ENCODE results near the gene FBXO2.

Gene FBXO2

GRCh38 chr1:11676386-11677103 lies 22.3 kb upstream of the FBXO2 start:
- H3K9me3 ChIP-seq (ENCODE audit: low read depth, low read length): no peaks in the 10 kb centered on the region
- peaks cover 29% of the 10 kb centered on the region; the same call in 1 of the 2 replicates for H3K36me3 ChIP-seq (ENCODE audit: insufficient read depth, low read length)
- no peak for DNase-seq (ENCODE audit: low read depth, low spot score)
- no peak overlapping the region for H3K9ac ChIP-seq (ENCODE audit: insufficient read length)
- no peak overlapping the region for H3K4me3 ChIP-seq
- no peak overlapping the region for H3K27ac ChIP-seq
- TF ChIP-seq POLR2AphosphoS5 (IDR thresholded peaks at IDR 0.05; ENCODE audit: borderline replicate concordance, low read depth, low read length) (no peak), FOXP2 (optimal IDR thresholded peaks at IDR 0.05; ENCODE audit: control extremely low read depth, extremely low read length, insufficient read depth) (no peak), EZH2 (IDR thresholded peaks at IDR 0.05) (no peak)

DNA sequence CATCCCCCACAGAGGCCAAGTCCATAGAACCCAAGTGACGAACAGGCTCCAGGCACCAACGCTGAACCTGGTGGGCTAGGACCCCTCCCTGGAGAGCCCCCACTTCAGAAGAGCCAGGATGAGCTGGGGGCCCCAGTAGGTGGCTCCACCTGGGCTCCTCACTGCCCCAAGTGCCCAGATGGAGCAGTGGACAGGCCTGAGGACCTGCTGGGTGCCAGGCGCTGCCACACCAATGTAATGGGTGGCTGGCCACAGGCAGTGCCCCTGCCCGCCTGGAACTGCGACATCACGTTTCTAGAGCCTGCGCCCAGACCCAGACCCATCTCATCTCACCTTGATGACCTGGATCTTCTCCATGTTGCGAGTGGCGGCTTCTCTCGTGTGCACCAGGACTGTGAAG lies 21.1 kb upstream of the FBXO2 start:
- H3K27ac ChIP-seq: no peak overlapping the region
- no peak for TF ChIP-seq FOXP2 (optimal IDR thresholded peaks at IDR 0.05; ENCODE audit: control extremely low read depth, extremely low read length, insufficient read depth)
- no peak for TF ChIP-seq POLR2AphosphoS5 (IDR thresholded peaks at IDR 0.05; ENCODE audit: borderline replicate concordance, low read depth, low read length)
- TF ChIP-seq EZH2 (IDR thresholded peaks at IDR 0.05): no peak
- no peaks in the 10 kb centered on the region for H3K9me3 ChIP-seq (ENCODE audit: low read depth, low read length)
- no peak overlapping the region for H3K9ac ChIP-seq (ENCODE audit: insufficient read length)
- no peak overlapping the region for H3K4me3 ChIP-seq
- no peak for DNase-seq (ENCODE audit: low read depth, low spot score)
- H3K36me3 ChIP-seq (ENCODE audit: insufficient read depth, low read length): peaks cover 29% of the 10 kb centered on the region; the same call in 1 of the 2 replicates

- Histone ChIP-seq H3K36me3 (ENCODE audit: insufficient read depth, low read length) (peaks cover 29% of the 10 kb centered on the region; the same call in 1 of the 2 replicates), H3K9me3 (ENCODE audit: low read depth, low read length) (no peaks in the 10 kb centered on the region), H3K9ac (ENCODE audit: insufficient read length) (no peak overlapping the region), H3K27ac (no peak overlapping the region), H3K4me3 (no peak overlapping the region)
- no peak for TF ChIP-seq FOXP2 (optimal IDR thresholded peaks at IDR 0.05; ENCODE audit: control extremely low read depth, extremely low read length, insufficient read depth)
- TF ChIP-seq POLR2AphosphoS5 (IDR thresholded peaks at IDR 0.05; ENCODE audit: borderline replicate concordance, low read depth, low read length): no peak
- TF ChIP-seq EZH2 (IDR thresholded peaks at IDR 0.05): no peak
- DNase-seq (ENCODE audit: low read depth, low spot score): no peak
These were observed 20.3 kb upstream of the FBXO2 start for GRCh38 chr1:11674488-11674887.

- TF ChIP-seq EZH2 (IDR thresholded peaks at IDR 0.05): no peak
- TF ChIP-seq FOXP2 (optimal IDR thresholded peaks at IDR 0.05; ENCODE audit: control extremely low read depth, extremely low read length, insufficient read depth): no peak
- no peak for TF ChIP-seq POLR2AphosphoS5 (IDR thresholded peaks at IDR 0.05; ENCODE audit: borderline replicate concordance, low read depth, low read length)
- Histone ChIP-seq H3K9me3 (ENCODE audit: low read depth, low read length) (no peaks in the 10 kb centered on the region), H3K36me3 (ENCODE audit: insufficient read depth, low read length) (peaks cover 29% of the 10 kb centered on the region; the same call in 1 of the 2 replicates), H3K9ac (ENCODE audit: insufficient read length) (no peak overlapping the region), H3K4me3 (no peak overlapping the region), H3K27ac (no peak overlapping the region)
- DNase-seq (ENCODE audit: low read depth, low spot score): no peak
These were observed 19.0 kb upstream of the FBXO2 start for GRCh38 chr1:11673089-11673769.

- Histone ChIP-seq H3K9ac (ENCODE audit: insufficient read length) (no peak overlapping the region), H3K9me3 (ENCODE audit: low read depth, low read length) (no peaks in the 10 kb centered on the region), H3K36me3 (ENCODE audit: insufficient read depth, low read length) (peaks cover 29% of the 10 kb centered on the region; the same call in 1 of the 2 replicates), H3K4me3 (no peak overlapping the region), H3K27ac (no peak overlapping the region)
- TF ChIP-seq POLR2AphosphoS5 (IDR thresholded peaks at IDR 0.05; ENCODE audit: borderline replicate concordance, low read depth, low read length) (peak; percentile 10; the same call in 1 of the 2 replicates), FOXP2 (optimal IDR thresholded peaks at IDR 0.05; ENCODE audit: control extremely low read depth, extremely low read length, insufficient read depth) (no peak)
- DNase-seq (ENCODE audit: low read depth, low spot score): no peak
These were observed 17.5 kb upstream of the FBXO2 start for GRCh38 chr1:11671544-11672286.

DNA sequence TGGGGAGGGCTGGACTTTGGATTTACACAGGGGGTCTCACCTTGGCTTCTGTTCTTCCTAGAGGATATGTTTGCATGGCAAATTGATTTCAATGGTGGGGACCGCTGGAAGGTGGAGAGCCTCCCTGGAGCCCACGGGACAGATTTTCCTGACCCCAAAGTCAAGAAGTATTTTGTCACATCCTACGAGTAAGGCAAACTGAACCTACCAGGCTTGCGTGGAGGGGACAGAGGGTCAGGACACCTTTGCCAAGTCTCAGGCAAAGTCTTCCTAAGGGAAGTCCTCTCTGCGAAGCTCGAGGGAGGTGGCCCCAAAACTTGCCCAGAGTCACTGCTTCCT lies 16.9 kb upstream of the FBXO2 start:
- peaks cover 24% of the 10 kb centered on the region; the same call in 1 of the 2 replicates for H3K36me3 ChIP-seq (ENCODE audit: insufficient read depth, low read length)
- no peak overlapping the region for H3K4me3 ChIP-seq
- no peak overlapping the region for H3K9ac ChIP-seq (ENCODE audit: insufficient read length)
- DNase-seq (ENCODE audit: low read depth, low spot score): no peak
- H3K9me3 ChIP-seq (ENCODE audit: low read depth, low read length): no peaks in the 10 kb centered on the region
- TF ChIP-seq POLR2AphosphoS5 (IDR thresholded peaks at IDR 0.05; ENCODE audit: borderline replicate concordance, low read depth, low read length) (no peak), FOXP2 (optimal IDR thresholded peaks at IDR 0.05; ENCODE audit: control extremely low read depth, extremely low read length, insufficient read depth) (no peak), EZH2 (IDR thresholded peaks at IDR 0.05) (no peak)
- no peak overlapping the region for H3K27ac ChIP-seq

- no peaks in the 10 kb centered on the region for H3K9me3 ChIP-seq (ENCODE audit: low read depth, low read length)
- peaks cover 20% of the 10 kb centered on the region; the same call in 1 of the 2 replicates for H3K36me3 ChIP-seq (ENCODE audit: insufficient read depth, low read length)
- H3K4me3 ChIP-seq: no peak overlapping the region
- no peak for DNase-seq (ENCODE audit: low read depth, low spot score)
- H3K27ac ChIP-seq: no peak overlapping the region
- no peak for TF ChIP-seq POLR2AphosphoS5 (IDR thresholded peaks at IDR 0.05; ENCODE audit: borderline replicate concordance, low read depth, low read length)
- TF ChIP-seq FOXP2 (optimal IDR thresholded peaks at IDR 0.05; ENCODE audit: control extremely low read depth, extremely low read length, insufficient read depth): no peak
- TF ChIP-seq EZH2 (IDR thresholded peaks at IDR 0.05): no peak
- no peak overlapping the region for H3K9ac ChIP-seq (ENCODE audit: insufficient read length)
These were observed 16.5 kb upstream of the FBXO2 start for GRCh38 chr1:11670747-11671146.

DNA sequence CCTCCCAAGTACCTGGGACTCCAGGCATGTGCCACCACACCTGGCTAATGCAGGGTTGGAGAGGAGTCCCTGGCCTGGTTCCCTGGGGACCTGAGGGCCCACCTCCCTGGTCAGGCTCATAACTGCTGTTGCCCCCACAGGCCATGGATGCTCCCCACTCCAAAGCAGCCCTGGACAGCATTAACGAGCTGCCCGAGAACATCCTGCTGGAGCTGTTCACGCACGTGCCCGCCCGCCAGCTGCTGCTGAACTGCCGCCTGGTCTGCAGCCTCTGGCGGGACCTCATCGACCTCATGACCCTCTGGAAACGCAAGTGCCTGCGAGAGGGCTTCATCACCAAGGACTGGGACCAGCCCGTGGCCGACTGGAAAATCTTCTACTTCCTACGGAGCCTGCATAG lies 14.3 kb upstream of the FBXO2 start:
- no peak overlapping the region for H3K27ac ChIP-seq
- no peak overlapping the region for H3K4me3 ChIP-seq
- no peak overlapping the region for H3K9ac ChIP-seq (ENCODE audit: insufficient read length)
- H3K9me3 ChIP-seq (ENCODE audit: low read depth, low read length): no peaks in the 10 kb centered on the region
- H3K36me3 ChIP-seq (ENCODE audit: insufficient read depth, low read length): peaks cover 3% of the 10 kb centered on the region; the same call in 1 of the 2 replicates
- TF ChIP-seq EZH2 (IDR thresholded peaks at IDR 0.05) (no peak), FOXP2 (optimal IDR thresholded peaks at IDR 0.05; ENCODE audit: control extremely low read depth, extremely low read length, insufficient read depth) (no peak), POLR2AphosphoS5 (IDR thresholded peaks at IDR 0.05; ENCODE audit: borderline replicate concordance, low read depth, low read length) (no peak)
- no peak for DNase-seq (ENCODE audit: low read depth, low spot score)
